Type B pancreatic cell (in vitro differentiated cells): ENCODE results near the gene ALK. TPM values are rescaled to one million over a fixed set of nuclear protein-coding genes. Genes with fewer than 3 reads are reported as not detected.

Experiments used
- DNase-seq: peaks from one replicate; pipeline ENCODE4 v3.0.0; 2021; ENCODE audit warnings: mixed read lengths; ENCODE audit not compliant: unreplicated experiment; ENCODE audit errors: extremely low spot score
- H3K27ac Mint-ChIP-seq: 2 replicates; pipeline ENCODE4 v1.8.0; 2021; ENCODE audit warnings: mild to moderate bottlenecking, mixed read lengths
- H3K27me3 Mint-ChIP-seq: 2 replicates; pipeline ENCODE4 v1.8.0; 2021; ENCODE audit warnings: mixed read lengths
- H3K36me3 Mint-ChIP-seq: 2 replicates; pipeline ENCODE4 v1.8.0; 2021; ENCODE audit warnings: mixed read lengths
- H3K4me1 Mint-ChIP-seq: one replicate; pipeline ENCODE4 v1.8.0; 2021; ENCODE audit warnings: mixed read lengths; ENCODE audit not compliant: unreplicated experiment
- H3K4me3 Mint-ChIP-seq: 2 replicates; pipeline ENCODE4 v1.8.0; 2021; ENCODE audit warnings: mild to moderate bottlenecking, mixed read lengths
- H3K9me3 Mint-ChIP-seq: 2 replicates; pipeline ENCODE4 v1.8.0; 2021; ENCODE audit warnings: mixed read lengths
- CTCF ChIP-seq: fragments of 200-600 bp; sonication (generic); conservative IDR thresholded peaks from 2 replicates; pipeline ENCODE4 v1.5.0; 2021; ENCODE audit warnings: antibody characterized with exemption, mild to moderate bottlenecking
- total RNA-seq: library from RNA; stranded (reverse); gene quantifications from 2 replicates; pipeline ENCODE4 v1.2.1, GENCODE V29; 2021; ENCODE audit warnings: low replicate concordance

The ALK gene
- total RNA-seq, 1 donor from 2014 or later = 7.7 TPM

GRCh38 chr2:29332540-29332939 is 588.8 kb downstream of the ALK start:
- no peak for DNase-seq
- Mint-ChIP-seq H3K4me3 (no peak overlapping the region), H3K9me3 (no peaks in the 10 kb centered on the region), H3K27ac (no peak overlapping the region), H3K27me3 (peaks cover 4% of the 10 kb centered on the region), H3K36me3 (no peaks in the 10 kb centered on the region), H3K4me1 (peaks cover 7% of the 10 kb centered on the region)
- TF ChIP-seq CTCF = no peak

- H3K27me3 Mint-ChIP-seq = peaks cover 10% of the 10 kb centered on the region
- no peaks in the 10 kb centered on the region for H3K9me3 Mint-ChIP-seq
- no peaks in the 10 kb centered on the region for H3K36me3 Mint-ChIP-seq
- H3K27ac Mint-ChIP-seq = no peak overlapping the region
- peak; percentile 36 for TF ChIP-seq CTCF
- no peak for DNase-seq
- H3K4me3 Mint-ChIP-seq = no peak overlapping the region
- no peaks in the 10 kb centered on the region for H3K4me1 Mint-ChIP-seq
These were observed 591.5 kb downstream of the ALK start for GRCh38 chr2:29329899-29330298.

- Mint-ChIP-seq H3K27ac (no peak overlapping the region), H3K4me3 (no peak overlapping the region), H3K4me1 (peaks cover 14% of the 10 kb centered on the region), H3K9me3 (no peaks in the 10 kb centered on the region), H3K36me3 (peaks cover 6% of the 10 kb centered on the region), H3K27me3 (peaks cover 17% of the 10 kb centered on the region)
- no peak for TF ChIP-seq CTCF
- no peak for DNase-seq
These were observed 594.5 kb downstream of the ALK start for GRCh38 chr2:29326926-29327325.

- H3K4me1 Mint-ChIP-seq = peaks cover 22% of the 10 kb centered on the region
- H3K27me3 Mint-ChIP-seq = peaks cover 18% of the 10 kb centered on the region
- H3K9me3 Mint-ChIP-seq = peaks cover 4% of the 10 kb centered on the region
- TF ChIP-seq CTCF = no peak
- no peak overlapping the region for H3K27ac Mint-ChIP-seq
- H3K4me3 Mint-ChIP-seq = no peak overlapping the region
- H3K36me3 Mint-ChIP-seq = peaks cover 9% of the 10 kb centered on the region
- DNase-seq = no peak
These were observed 595.8 kb downstream of the ALK start for GRCh38 chr2:29325544-29325943.

GRCh38 chr2:29323961-29324360 is 597.4 kb downstream of the ALK start:
- Mint-ChIP-seq H3K4me3 (no peak overlapping the region), H3K4me1 (peaks cover 29% of the 10 kb centered on the region), H3K36me3 (peaks cover 17% of the 10 kb centered on the region)

More at GRCh38 chr2:29323961-29324360, 597.4 kb downstream of the ALK start:
- H3K27ac Mint-ChIP-seq = no peak overlapping the region
- H3K9me3 Mint-ChIP-seq = peaks cover 4% of the 10 kb centered on the region
- no peak for TF ChIP-seq CTCF
- H3K27me3 Mint-ChIP-seq = peaks cover 23% of the 10 kb centered on the region
- no peak for DNase-seq
